Measurements from ENCODE around the gene ADAMTS7.
"Not testable (repeated sequence)": the region's sequence is repeated elsewhere in the genome, so short reads cannot be mapped to it uniquely, and the experiment has no call there.

The ADAMTS7 gene, protein sequence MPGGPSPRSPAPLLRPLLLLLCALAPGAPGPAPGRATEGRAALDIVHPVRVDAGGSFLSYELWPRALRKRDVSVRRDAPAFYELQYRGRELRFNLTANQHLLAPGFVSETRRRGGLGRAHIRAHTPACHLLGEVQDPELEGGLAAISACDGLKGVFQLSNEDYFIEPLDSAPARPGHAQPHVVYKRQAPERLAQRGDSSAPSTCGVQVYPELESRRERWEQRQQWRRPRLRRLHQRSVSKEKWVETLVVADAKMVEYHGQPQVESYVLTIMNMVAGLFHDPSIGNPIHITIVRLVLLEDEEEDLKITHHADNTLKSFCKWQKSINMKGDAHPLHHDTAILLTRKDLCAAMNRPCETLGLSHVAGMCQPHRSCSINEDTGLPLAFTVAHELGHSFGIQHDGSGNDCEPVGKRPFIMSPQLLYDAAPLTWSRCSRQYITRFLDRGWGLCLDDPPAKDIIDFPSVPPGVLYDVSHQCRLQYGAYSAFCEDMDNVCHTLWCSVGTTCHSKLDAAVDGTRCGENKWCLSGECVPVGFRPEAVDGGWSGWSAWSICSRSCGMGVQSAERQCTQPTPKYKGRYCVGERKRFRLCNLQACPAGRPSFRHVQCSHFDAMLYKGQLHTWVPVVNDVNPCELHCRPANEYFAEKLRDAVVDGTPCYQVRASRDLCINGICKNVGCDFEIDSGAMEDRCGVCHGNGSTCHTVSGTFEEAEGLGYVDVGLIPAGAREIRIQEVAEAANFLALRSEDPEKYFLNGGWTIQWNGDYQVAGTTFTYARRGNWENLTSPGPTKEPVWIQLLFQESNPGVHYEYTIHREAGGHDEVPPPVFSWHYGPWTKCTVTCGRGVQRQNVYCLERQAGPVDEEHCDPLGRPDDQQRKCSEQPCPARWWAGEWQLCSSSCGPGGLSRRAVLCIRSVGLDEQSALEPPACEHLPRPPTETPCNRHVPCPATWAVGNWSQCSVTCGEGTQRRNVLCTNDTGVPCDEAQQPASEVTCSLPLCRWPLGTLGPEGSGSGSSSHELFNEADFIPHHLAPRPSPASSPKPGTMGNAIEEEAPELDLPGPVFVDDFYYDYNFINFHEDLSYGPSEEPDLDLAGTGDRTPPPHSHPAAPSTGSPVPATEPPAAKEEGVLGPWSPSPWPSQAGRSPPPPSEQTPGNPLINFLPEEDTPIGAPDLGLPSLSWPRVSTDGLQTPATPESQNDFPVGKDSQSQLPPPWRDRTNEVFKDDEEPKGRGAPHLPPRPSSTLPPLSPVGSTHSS (N-terminal part only)

DNA sequence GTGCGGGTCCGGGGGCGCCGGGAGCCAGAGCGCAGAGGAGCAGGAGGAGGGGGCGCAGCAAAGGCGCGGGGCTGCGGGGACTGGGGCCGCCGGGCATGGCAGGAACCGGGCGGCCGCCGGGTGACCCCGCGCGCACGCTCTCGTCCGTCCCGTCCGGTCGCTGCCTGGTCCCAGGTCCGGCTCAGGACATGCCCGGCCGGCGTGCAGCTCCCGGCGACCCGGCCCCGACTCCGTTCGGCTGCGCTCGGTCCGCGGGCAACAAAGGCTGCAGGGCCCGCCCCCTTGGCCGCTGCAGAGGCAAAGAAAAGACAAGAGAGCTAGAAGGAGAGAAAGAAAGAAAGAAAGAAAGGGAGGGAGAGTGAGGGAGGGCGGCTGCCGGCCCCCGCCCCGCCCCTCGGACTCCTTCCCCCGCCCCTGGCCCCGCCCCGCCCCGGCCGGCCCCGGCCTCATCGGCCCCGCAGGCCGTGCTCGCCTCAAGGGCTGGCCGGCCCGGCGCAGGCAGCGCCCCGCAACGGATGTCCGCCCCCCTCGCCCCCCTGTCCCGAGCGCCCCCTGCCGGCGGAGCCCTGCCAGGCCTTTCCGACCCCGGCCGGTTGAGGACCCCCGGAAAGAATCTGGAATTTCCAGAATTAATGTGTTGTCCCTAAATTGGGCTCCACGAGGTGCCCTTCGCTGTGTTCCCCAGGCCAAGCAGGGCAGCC lies at the start of gene ADAMTS7:
Gene ADAMTS7 (minus strand): TSS at position 341 of the 701 bp plus-strand sequence. CDS start 244 bp downstream, at position 97.
- in situ Hi-C loops (cut with MboI; ENCODE audit: low sequenced_read_pairs): no loop called here

- in situ Hi-C loops (cut with MboI; ENCODE audit: low sequenced_read_pairs): no loop called here
Observed at GRCh38 chr15:78859971-78860719, 48.9 kb upstream of the ADAMTS7 start.

DNA sequence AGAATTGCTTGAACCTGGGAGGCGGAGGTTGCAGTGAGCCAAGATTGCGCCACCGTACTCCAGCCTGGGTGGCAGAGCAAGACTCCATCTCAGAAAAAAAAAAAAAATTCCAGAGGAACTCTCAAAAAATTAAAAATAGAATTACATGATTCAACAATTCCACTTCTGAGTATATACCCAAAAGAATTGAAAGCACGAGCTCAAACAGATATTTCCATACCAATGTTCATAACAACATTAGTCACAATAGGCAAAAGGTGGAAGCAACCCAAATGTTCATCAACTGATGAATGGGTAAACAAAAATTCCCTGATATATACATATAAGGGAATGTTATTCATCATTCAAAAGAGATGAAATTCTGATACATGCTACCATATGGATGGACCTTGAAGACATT lies 44.5 kb upstream of the ADAMTS7 start:
- in situ Hi-C loops (cut with MboI; ENCODE audit: low sequenced_read_pairs): no loop called here

DNA sequence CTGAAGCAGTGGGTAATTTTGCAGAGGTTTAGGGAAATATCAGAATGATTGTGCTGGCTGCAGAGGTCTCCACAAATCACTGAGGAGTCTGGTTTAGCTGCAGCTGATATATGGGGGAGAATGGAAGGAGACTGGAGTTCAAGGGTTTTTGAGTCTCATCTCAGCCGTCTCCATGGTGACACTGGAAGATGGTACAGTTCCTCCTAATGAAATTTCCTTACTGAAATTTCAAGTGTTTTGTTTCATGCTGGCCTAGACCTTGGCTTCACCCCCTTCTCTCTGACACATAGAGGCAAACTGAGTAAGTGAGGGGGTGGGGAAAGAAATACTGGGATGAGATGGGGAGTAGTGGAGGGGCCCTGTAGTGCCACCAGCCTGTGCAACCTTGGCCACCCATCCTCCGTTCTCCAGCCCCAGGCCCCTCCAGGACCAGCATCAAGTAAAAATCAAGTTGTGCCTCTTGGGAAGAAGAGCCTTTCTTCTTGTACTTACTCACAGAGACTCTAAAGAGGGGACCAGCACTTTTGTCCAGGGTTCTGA lies 43.6 kb upstream of the ADAMTS7 start:
- in situ Hi-C loops (cut with MboI; ENCODE audit: low sequenced_read_pairs): no loop called here

GRCh38 chr15:78853500-78853899 lies 42.2 kb upstream of the ADAMTS7 start:
- in situ Hi-C loops (cut with MboI; ENCODE audit: low sequenced_read_pairs): no loop called here

DNA sequence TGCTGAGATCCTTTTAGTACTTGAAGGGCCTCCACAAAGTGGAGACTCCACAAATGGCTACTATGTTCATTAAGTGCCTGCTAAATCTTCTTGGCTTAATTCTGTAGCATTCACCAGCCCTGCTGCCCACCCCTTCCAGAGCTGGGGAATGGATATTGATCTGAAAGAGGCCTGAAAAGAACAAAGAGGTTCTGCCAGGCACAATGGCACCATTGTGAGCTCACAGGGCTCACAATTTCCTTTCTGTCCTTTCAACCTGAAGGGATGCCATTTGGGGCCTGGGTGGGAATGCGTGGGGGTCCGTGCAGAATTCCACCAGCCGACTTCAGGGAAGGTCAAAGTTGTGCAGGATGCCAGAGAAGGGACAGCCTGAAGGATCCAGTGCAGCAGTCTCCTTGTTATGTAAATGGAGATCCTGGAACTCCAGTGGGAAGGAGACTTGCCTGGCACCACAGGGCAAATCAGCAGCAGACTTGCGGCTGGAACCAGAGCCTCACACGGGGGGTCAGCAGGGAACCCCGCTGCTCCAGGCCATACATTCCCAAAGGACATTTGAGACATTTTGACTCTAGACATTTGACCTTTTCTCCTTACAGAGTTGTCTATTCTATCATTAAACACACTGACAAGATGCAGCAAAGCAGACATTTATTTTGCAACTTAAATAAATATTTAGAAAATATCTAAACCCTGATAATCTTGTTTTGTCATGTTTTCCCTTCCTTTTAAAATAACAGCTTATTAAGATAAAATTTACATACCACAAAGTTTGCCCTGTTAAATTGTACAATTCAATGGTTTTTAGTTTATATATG lies 39.9 kb upstream of the ADAMTS7 start:
- in situ Hi-C loops (cut with MboI; ENCODE audit: low sequenced_read_pairs): no loop called here

GRCh38 chr15:78850352-78850751 lies 39.1 kb upstream of the ADAMTS7 start:
- in situ Hi-C loops (cut with MboI; ENCODE audit: low sequenced_read_pairs): no loop called here

- in situ Hi-C loops (cut with MboI; ENCODE audit: low sequenced_read_pairs): not testable (repeated sequence)
Observed at GRCh38 chr15:78847387-78847906, 36.2 kb upstream of the ADAMTS7 start.

DNA sequence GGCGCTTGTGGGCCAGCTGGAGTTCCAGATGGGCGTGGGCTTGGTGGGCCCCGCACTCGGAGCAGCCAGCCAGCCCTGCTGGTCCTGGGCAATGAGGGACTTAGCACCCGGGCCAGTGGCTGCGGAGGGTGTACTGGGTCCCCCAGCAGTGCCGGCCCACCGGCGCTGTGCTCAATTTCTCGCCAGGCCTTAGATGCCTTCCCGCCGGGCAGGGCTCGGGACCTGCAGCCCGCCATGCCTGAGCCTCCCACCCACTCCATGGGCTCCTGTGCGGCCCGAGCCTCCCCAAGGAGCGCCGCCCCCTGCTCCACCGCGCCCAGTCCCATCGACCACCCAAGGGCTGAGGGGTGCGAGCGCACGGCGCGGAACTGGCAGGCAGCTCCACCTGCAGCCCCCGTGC lies 35.6 kb upstream of the ADAMTS7 start:
- in situ Hi-C loops (cut with MboI; ENCODE audit: low sequenced_read_pairs): not testable (repeated sequence)

DNA sequence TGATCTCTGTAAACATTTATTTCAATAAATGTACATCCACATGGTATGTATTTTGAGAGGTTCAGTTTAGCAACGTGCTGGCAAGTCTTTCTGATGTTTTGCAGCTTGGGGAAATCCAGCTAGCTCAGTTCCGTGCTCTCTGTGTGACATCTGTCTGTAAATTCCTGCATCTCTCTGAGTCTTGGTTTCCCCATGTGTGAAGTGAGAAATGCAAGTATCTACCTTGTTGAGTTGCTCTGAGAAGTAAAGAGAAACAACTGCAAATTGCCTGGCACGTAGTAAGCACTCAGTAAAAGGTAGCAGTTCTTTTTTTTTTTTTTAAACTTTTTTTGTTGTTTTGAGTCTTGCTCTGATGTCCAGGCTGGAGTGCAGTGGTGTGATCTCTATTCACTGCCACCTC lies 31.3 kb upstream of the ADAMTS7 start:
- in situ Hi-C loops (cut with MboI; ENCODE audit: low sequenced_read_pairs): no loop called here

DNA sequence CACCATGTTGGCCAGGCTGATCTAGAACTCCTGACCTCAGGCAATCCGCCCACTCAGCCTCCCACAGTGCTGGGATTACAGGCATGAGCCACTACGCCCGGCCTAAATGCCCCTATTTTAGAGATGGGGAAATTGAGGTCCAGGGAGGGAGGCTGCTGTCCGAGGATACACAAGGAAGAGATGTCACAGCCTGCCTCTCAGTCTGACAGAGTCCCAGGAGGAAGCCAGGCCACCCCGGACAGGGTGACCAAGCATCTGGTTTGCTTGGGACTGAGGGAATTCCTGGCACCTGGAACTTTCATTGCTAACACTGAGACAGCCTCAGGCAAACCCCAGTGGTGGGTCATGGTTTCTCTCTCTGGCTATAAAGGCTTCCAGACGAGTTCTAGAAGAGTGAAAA lies 30.6 kb upstream of the ADAMTS7 start:
- in situ Hi-C loops (cut with MboI; ENCODE audit: low sequenced_read_pairs): no loop called here

- in situ Hi-C loops (cut with MboI; ENCODE audit: low sequenced_read_pairs): no loop called here
Observed at GRCh38 chr15:78841376-78841706, 30.1 kb upstream of the ADAMTS7 start.

DNA sequence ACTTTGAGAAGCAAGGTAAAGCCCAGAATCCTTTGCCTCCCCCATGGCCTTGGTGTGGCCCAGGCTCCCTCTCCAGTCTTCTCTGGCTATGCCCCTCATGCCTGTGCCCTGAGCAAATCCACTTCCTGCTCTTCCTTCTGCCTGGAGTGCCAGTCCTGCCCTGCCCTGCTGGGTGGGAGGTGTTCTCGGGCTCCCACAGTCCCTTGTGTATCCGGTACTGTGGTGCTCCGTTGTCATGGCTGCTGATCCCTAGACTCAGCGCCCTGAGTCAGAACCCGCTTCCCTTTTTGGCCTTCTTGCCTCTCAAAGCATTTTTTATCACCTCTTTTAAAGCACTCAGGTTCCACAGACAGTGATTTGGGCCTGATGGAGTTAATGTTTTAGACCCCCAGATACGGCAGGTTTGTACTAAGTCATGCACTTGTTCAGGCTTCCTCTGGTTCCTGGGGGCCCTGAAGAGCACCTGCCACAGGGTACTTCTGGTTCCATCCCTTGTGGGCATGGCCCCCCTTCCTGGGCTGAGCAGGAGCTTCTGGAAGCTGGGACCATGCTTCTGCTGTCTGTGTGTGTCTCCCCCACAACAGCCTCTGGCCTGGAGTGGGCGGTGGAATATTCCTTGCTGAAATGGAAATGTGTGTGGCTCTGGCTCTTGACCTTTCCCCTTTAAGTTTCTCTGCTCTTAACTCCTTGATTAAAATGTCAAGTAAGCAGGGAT lies 29.6 kb upstream of the ADAMTS7 start:
- in situ Hi-C loops (cut with MboI; ENCODE audit: low sequenced_read_pairs): no loop called here

DNA sequence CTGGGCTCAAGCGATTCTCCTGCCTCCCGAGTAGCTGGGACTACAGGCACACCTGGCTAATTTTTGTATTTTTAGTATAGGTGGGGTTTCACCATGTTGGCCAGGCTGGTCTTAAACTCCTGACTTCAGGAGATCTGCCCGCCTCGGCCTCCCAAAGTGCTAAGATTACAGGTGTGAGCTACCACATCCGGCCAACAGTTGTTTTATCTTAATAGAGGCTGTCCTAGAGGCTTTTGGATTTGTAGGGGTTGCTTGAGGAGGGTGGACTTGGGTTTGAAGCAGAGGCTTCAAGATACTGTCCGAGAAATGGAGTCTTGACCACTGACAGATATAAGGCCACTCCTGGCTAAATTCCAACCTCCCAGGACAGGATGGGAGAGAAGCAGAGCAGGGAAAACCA lies 27.9 kb upstream of the ADAMTS7 start:
- in situ Hi-C loops (cut with MboI; ENCODE audit: low sequenced_read_pairs): not testable (repeated sequence)

DNA sequence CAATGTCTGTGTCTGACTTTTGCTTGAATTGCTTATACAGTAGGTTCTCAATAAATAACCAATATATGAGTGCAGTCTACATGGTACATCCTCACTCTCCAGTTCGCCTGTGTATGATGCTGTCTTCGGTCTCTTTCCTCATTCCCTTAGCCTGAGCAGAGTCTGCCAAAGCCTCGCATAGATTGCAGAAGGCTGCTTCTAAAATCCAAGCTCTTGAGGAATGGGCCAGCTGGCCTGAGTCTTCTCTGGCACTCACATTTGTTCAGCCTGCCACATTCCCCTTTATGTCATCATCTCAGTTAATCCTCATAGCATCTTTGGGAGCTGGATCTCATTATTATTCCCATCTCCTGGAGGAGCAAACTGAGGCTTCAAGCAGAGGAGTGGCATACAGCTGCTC lies 27.2 kb upstream of the ADAMTS7 start:
- in situ Hi-C loops (cut with MboI; ENCODE audit: low sequenced_read_pairs): no loop called here

- in situ Hi-C loops (cut with MboI; ENCODE audit: low sequenced_read_pairs): no loop called here
Observed at GRCh38 chr15:78837543-78837942, 26.3 kb upstream of the ADAMTS7 start.

DNA sequence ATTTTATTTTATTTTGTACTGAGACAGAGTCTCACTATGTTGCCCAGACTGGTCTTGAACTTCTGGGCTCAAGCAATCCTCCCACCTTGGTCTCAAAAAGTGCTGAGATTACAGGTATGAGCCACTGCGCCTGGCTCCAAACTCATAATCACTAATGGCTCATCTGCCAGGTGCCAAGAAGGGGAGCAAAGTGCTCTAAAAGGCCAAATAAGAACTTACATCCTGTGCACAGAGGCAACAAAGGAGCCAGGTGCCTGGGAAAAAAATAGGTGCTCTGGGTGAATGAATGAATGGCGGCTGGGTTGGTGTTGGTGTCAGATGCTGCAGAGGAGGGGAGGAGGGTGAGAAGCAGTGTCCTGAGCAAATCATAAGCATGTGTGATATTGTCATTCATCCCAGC lies 25.9 kb upstream of the ADAMTS7 start:
- in situ Hi-C loops (cut with MboI; ENCODE audit: low sequenced_read_pairs): no loop called here

DNA sequence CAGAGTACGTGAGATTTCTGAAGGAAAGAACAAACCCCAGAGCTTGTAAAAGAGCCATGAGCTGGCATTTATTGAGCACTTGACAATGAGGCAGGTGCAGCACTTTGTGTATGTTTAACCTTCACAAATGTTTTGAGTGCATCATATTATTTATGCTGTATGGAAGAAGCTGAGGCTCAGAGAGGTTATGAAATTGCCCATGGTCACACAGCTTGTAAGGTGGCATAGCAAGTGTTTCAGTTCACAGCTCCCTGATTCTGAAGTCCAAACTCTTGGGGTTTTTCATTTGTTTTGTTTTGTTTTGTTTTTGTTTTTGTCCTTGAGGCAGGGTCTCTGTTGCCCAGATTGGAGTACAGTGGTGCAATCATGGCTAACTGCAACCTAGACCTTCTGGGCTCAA lies 25.1 kb upstream of the ADAMTS7 start:
- in situ Hi-C loops (cut with MboI; ENCODE audit: low sequenced_read_pairs): no loop called here
